GM18520 (cell line): ENCODE results near the gene CRYBG2.
"Not testable (repeated sequence)": the region's sequence is repeated elsewhere in the genome, so short reads cannot be mapped to it uniquely, and the experiment has no call there.

Experiments
- ATAC-seq: cut with Tn5 transposase; IDR thresholded peaks from one replicate; pipeline ENCODE4 v1.9.1; 2021; ENCODE audit not compliant: unreplicated experiment

Gene CRYBG2, protein sequence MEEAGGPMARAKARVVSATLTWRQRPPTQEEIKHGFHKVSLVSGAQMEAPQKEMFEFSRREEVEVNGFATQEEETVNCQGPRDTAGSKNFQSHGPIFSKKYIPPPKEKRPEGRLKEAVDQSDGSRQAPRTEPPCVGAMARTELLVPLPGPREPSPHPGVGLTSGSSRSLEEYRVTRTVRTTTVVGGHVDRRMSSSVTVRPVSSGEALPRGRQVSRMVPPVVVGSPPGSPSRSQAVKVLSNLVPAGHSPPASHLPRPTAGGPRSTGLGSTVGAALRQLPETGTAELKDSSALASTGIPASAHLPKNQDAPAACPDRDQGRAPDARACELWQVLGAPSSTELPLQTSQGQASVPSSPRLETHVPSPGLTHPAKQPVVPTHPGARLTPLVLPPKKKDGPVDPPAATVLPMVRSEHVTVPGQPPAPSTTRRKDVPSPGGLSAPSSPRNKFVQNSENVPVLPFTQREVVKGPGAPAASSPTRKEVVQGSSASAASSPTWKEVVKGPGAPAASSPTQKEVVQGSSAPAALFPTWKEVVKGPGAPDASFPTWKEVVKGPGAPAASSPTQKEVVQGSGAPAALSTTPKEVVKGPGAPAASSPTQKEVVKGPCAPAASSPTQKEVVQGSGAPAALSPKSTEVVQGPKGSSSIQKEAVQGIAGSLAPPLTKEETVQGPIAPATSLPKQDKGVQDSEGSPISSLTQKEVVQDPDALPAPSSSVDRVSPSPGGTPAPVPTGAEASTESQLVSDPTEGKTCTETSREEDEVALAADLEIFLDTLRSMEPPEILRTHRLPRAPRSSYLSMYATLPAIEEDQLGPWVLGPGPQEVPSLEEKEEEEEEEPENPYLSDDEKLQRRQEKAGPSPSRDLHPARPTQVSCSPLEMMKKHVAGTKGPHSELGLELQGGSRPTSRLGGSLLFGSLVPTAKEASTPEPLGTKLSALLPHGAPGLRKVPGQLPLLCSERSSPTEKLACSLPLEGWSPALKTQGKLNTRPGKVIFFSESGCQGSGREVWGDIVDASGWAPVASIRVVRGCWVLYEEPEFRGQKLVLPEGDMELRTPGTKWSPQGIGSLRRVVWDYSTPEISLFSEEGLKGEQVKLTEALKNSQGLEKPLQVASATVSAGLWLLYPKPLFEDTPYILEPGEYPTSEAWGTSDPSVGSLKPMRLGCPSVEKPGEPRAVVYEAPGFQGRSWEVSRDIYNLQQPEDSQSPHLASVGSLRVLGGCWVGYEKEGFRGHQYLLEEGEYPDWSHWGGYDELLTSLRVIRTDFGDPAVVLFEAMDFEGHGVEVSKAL (N-terminal part only)

GRCh38 chr1:26353976-26354820 is at the start of gene CRYBG2:
TSS of gene CRYBG2 (minus strand) at chr1:26354130. CDS start at chr1:26346657, 7,473 bp downstream.
- ATAC-seq: no peak

DNA sequence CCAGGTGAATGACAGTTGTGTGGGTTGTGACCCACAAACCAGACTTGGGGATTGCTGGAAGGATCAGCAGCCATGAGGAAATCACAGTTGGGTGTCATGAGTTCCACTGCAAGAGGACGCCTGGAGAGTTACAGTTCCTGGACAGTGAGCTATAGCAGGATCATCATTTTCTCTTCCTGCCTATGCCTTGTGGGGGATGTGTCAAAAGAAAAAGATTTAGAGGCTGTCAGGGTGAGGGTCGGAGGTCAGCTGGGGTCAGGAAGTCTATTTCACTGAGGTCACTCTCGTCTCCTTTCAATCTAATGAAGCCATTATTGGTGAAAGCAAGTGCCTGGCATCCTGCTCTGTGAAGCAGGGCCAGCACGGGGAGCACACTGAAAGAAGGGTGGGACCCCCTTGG is 49.7 kb upstream of the CRYBG2 start:
- ATAC-seq: no peak

- ATAC-seq: no peak
Observed at GRCh38 chr1:26401891-26402290, 48.0 kb upstream of the CRYBG2 start.

- no peak for ATAC-seq
Observed at GRCh38 chr1:26399034-26399433, 45.1 kb upstream of the CRYBG2 start.

DNA sequence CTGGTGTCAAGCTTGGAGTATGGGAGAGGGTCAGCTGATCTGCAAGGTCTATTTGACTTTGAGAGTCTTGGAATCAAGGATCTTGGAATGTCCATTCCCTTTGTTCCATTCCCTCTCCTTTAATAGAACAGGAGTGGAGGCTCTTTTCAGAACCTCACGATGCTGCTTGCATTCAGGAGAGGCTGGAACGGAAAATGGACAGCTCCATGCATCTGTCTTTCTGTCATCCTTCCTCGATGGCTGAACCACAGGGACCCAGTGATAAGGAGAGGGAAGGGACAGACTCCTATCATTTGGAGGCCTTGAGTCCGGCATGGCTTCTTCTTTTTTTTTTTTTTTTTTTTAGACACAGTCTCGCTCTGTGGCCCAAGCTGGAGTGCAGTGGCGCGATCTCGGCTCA is 41.8 kb upstream of the CRYBG2 start:
- ATAC-seq: no peak

- ATAC-seq: no peak
Observed at GRCh38 chr1:26391450-26391849, 37.5 kb upstream of the CRYBG2 start.

- ATAC-seq: no peak
Observed at GRCh38 chr1:26389604-26390247, 35.8 kb upstream of the CRYBG2 start.

GRCh38 chr1:26388791-26389445 is 35.0 kb upstream of the CRYBG2 start:
- ATAC-seq: no peak

GRCh38 chr1:26387447-26387846 is 33.5 kb upstream of the CRYBG2 start:
- no peak for ATAC-seq

DNA sequence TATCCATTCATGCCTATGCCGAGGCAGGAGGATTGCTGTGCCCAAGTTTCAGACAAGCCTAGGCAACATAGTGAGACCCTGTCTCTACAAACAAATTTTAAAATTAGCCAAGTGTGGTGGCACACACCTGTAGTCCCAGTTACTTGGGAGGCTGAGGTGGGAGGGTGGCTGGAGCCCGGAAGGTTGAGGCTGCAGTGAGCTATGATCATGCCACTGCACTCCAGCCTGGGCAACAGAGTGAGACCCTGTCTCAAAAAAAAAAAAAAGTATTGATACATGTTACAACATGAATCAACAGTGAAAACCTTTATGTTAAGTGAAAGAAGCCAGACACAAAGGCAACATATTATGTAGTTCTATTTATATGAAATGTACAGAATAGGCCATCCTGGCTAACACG is 31.1 kb upstream of the CRYBG2 start:
- ATAC-seq: not testable (repeated sequence)

GRCh38 chr1:26384076-26384475 is 30.1 kb upstream of the CRYBG2 start:
- ATAC-seq: no peak

DNA sequence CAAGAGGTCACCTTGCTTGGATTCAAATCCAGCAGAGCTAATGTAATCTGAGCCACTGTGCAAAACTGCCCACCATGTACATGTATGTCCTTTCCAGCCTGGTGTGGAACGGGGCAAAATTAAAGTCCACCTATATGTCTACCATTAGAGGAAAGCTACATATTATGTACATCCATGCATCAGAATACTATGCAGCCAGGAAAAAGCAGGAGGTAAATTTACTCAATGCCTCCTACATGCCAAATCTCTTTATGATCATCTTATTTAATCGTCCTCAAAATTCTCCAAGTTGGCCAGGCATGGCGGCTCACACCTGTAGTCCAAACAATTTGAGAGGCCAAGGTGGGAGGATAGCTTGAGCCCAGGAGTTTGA is 24.9 kb upstream of the CRYBG2 start:
- no peak for ATAC-seq

DNA sequence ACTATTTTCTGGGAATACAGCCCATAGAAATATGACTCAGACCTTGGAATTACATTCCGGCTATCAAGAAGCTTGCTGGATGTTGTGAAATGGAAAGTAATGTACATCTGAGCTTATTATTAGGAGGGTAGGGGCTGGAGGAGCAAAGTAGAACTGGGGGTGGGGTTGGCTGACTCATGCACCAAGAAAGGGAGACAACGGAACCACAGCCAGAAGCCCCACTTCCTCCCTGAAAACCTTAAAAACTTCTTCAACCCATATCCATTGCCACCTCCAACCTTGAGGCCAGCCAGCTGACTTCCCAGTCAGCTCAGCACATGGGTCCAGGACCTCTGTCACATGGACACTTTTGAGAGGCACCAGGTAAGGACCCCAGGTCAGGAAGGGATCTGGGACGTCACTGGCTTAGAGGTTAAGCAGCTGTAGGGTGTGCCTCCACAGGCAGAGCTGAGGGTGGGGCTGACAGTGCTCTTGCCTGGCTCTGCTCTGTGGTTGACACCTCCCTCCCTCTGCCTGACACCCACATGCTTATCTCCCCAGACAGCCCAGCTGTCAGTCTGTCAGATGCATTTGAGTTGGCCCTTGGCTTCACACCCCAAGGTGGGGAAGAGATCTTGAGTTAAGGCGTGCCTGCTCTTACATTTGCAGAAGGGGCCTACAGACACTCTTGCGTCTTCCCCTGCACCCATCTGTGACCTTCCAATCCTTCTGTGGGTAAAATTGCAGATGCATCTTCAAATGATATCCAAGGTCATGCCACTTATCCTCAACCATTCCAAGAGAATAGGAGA is 24.4 kb upstream of the CRYBG2 start:
- ATAC-seq: peak; percentile 94

DNA sequence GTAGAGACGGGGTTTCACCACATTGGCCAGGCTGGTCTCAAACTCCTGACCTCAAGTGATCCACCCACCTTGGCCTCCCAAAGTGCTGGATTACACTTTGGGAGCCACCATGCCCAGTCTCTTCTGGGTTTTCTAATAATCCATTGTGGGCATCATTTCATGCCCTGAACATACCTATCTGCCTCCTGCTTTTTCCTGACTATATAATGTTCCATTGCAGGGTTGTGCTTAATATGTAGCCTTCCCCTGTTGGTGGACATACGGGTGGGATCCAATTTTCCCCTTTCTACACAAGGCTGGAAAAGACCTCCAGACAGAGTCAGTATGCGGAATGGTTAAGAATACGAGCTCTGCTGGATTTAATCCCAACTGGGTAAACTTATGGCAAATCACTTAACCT is 22.1 kb upstream of the CRYBG2 start:
- ATAC-seq: no peak

GRCh38 chr1:26375081-26375480 is 21.2 kb upstream of the CRYBG2 start:
- ATAC-seq: no peak

DNA sequence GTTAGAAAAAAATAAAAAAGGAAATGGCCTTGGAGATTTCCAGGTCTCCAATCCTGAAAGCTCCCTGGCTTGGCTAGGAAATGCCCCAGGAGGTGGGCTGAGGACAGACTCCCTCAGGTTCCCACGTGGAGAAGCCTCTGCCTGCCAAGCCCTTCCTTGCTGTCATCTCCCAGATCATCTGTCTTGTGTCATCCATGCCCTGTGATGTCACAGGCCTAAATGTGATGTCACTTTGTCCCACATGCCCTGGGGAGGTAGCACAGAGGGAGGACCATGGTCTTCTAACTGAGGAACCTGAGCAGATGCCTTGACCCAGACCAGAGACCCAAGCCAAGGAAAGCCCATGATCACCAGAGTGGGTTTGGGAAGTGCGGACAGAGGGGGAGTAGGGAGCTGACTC is 20.4 kb upstream of the CRYBG2 start:
- not testable (repeated sequence) for ATAC-seq

GRCh38 chr1:26373789-26374188 is 19.9 kb upstream of the CRYBG2 start:
- ATAC-seq: no peak

GRCh38 chr1:26373281-26373680 is 19.4 kb upstream of the CRYBG2 start:
- ATAC-seq: no peak

DNA sequence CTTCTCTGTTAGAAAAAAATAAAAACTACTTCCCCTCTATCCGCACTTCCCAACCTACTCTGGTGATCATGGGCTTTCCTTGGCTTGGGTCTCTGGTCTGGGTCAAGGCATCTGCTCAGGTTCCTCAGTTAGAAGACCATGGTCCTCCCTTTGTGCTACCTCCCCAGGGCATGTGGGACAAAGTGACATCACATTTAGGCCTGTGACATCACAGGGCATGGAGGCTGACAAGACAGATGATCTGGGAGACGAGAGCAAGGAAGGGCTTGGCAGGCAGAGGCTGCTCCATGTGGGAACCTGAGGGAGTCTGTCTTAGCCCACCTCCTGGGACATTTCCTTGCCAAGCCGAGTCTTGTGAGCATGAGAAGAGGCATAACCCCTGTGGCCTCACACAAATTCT is 18.7 kb upstream of the CRYBG2 start, which contains the start of gene ZNF683:
Gene ZNF683 (minus strand): TSS at position 140 of the 400 bp plus-strand sequence. CDS start 4,179 bp downstream, outside the sequence.
- not testable (repeated sequence) for ATAC-seq
